ENCODE data around the gene PPP2R3B. TPM values are rescaled to one million over a fixed set of nuclear protein-coding genes. Genes with fewer than 3 reads are reported as not detected.

Gene PPP2R3B
- total RNA-seq, 1 donor from 2014 or later, result 36.1 TPM

DNA sequence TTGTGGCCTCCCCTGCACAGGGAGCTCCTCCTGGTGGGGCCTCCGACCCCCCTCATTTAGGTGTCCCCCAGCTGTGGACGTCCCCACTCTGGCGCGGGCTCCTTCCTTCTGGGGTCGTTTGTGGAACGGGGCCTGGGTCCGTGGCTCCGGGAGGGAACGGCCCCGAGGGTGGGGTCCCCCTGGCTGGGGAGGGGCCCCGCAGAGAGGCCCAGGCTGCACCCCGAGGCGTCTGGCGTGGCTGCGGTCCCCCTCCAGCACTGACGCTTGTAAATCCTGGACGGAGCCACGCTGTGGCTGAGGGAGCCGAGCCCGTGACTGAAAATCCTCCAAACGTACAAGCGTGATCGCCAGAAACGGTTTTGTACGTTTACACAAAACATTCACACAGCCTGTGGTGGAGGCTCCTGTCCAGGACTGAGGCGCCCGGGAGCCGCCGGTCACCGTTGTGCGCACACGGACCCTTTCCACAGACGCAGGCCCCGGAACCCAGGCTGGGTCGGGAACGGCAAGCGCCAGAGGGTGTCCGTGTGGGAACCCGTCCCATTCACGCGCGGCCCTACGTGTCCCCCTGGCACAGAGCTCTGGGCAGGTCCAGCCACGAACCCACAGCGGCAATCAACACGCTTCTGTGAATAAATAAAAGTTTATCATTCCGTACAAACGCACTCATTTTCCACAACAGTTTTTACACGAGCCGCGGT lies 52.9 kb downstream of the PPP2R3B start:
- Mint-ChIP-seq H3K4me1 (ENCODE audit: low read depth, unreplicated experiment) (no peaks in the 10 kb centered on the region), H3K36me3 (ENCODE audit: unreplicated experiment) (peaks cover 18% of the 10 kb centered on the region), H3K27ac (ENCODE audit: unreplicated experiment) (no peak overlapping the region), H3K27me3 (ENCODE audit: unreplicated experiment) (peaks cover 9% of the 10 kb centered on the region), H3K9me3 (ENCODE audit: unreplicated experiment) (peaks cover 18% of the 10 kb centered on the region), H3K4me3 (ENCODE audit: unreplicated experiment) (no peak overlapping the region)
- TF ChIP-seq, protein P1, sequence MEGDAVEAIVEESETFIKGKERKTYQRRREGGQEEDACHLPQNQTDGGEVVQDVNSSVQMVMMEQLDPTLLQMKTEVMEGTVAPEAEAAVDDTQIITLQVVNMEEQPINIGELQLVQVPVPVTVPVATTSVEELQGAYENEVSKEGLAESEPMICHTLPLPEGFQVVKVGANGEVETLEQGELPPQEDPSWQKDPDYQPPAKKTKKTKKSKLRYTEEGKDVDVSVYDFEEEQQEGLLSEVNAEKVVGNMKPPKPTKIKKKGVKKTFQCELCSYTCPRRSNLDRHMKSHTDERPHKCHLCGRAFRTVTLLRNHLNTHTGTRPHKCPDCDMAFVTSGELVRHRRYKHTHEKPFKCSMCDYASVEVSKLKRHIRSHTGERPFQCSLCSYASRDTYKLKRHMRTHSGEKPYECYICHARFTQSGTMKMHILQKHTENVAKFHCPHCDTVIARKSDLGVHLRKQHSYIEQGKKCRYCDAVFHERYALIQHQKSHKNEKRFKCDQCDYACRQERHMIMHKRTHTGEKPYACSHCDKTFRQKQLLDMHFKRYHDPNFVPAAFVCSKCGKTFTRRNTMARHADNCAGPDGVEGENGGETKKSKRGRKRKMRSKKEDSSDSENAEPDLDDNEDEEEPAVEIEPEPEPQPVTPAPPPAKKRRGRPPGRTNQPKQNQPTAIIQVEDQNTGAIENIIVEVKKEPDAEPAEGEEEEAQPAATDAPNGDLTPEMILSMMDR (IDR thresholded peaks at IDR 0.05; ENCODE audit: partially characterized antibody, unreplicated experiment), result no peak
- DNase-seq, result no peak

- Mint-ChIP-seq H3K4me1 (ENCODE audit: low read depth, unreplicated experiment) (no peaks in the 10 kb centered on the region), H3K27ac (ENCODE audit: unreplicated experiment) (no peak overlapping the region), H3K4me3 (ENCODE audit: unreplicated experiment) (no peak overlapping the region), H3K36me3 (ENCODE audit: unreplicated experiment) (peaks cover 18% of the 10 kb centered on the region), H3K27me3 (ENCODE audit: unreplicated experiment) (peaks cover 7% of the 10 kb centered on the region), H3K9me3 (ENCODE audit: unreplicated experiment) (peaks cover 18% of the 10 kb centered on the region)
- DNase-seq, result no peak
- TF ChIP-seq, protein P1 (IDR thresholded peaks at IDR 0.05; ENCODE audit: partially characterized antibody, unreplicated experiment), result no peak
Measured at GRCh38 chrX:332916-333610, 53.6 kb downstream of the PPP2R3B start.

GRCh38 chrX:332496-332860 lies 54.2 kb downstream of the PPP2R3B start:
- no peak overlapping the region for H3K4me3 Mint-ChIP-seq (ENCODE audit: unreplicated experiment)
- no peak for DNase-seq
- H3K36me3 Mint-ChIP-seq (ENCODE audit: unreplicated experiment), result peaks cover 12% of the 10 kb centered on the region
- H3K27me3 Mint-ChIP-seq (ENCODE audit: unreplicated experiment), result peaks cover 7% of the 10 kb centered on the region
- H3K4me1 Mint-ChIP-seq (ENCODE audit: low read depth, unreplicated experiment), result no peaks in the 10 kb centered on the region
- peaks cover 13% of the 10 kb centered on the region for H3K9me3 Mint-ChIP-seq (ENCODE audit: unreplicated experiment)
- no peak overlapping the region for H3K27ac Mint-ChIP-seq (ENCODE audit: unreplicated experiment)
- TF ChIP-seq, protein P1 (IDR thresholded peaks at IDR 0.05; ENCODE audit: partially characterized antibody, unreplicated experiment), result no peak

DNA sequence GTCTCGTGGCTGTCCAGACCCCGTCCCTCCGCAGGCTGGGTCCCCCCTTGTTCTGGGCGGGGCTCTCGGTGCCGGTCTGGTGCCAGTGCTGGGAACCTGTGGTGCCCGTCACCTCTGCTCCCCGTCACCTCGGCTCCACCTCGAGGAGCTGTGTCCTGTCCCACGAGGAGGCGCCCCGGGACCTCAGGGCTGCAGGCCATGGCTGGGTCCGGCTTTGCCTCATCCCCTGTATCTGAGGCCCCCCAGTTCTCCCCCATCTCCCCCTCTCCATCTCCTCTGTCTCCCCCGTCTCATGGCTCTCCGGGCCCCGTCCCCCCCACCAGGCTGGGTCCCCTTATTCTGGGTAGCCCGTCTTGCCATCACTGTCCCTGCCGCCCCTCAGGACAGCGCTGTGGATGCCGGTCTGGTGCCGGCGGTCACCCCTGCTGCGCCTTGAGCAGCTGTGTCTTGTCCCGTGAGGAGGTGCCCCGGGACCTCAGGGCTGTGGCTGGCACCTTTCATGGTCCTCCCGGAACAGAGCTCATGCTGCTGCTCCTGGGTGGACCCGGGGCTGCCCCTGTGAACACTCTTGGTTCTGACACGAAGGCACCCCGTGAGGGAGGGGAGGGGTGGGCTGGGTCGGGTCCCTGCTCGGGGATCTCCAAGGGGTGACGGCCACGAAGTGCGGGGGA lies 54.7 kb downstream of the PPP2R3B start:
- no peak overlapping the region for H3K4me3 Mint-ChIP-seq (ENCODE audit: unreplicated experiment)
- H3K9me3 Mint-ChIP-seq (ENCODE audit: unreplicated experiment), result peaks cover 13% of the 10 kb centered on the region
- H3K4me1 Mint-ChIP-seq (ENCODE audit: low read depth, unreplicated experiment), result no peaks in the 10 kb centered on the region

More for the DNA sequence above, 54.7 kb downstream of the PPP2R3B start:
- DNase-seq, result no peak
- no peak overlapping the region for H3K27ac Mint-ChIP-seq (ENCODE audit: unreplicated experiment)
- TF ChIP-seq, protein P1 (IDR thresholded peaks at IDR 0.05; ENCODE audit: partially characterized antibody, unreplicated experiment), result no peak
- peaks cover 8% of the 10 kb centered on the region for H3K36me3 Mint-ChIP-seq (ENCODE audit: unreplicated experiment)
- peaks cover 6% of the 10 kb centered on the region for H3K27me3 Mint-ChIP-seq (ENCODE audit: unreplicated experiment)
